Neural cell (in vitro differentiated cells): ENCODE measurements around the gene PIK3R4. TPM values are rescaled to one million over a fixed set of nuclear protein-coding genes. Genes with fewer than 3 reads are reported as not detected.

Experiments used
- H2AFZ ChIP-seq: fragments of 200-600, 300-800 bp; sonication (generic), shearing (Covaris generic); 2 replicates; pipeline ENCODE4 v1.6.0; 2014; ENCODE audit warnings: low read depth, mild to moderate bottlenecking, antibody characterized with exemption, low read length, moderate library complexity
- H3F3A ChIP-seq: fragments of 200-600 bp; shearing (Covaris generic); 2 replicates; pipeline ENCODE4 v1.6.1; 2016; ENCODE audit warnings: mild to moderate bottlenecking, moderate library complexity, mixed read lengths, antibody characterized with exemption, low read length; ENCODE audit not compliant: insufficient read depth, poor library complexity, severe bottlenecking
- H3K27ac ChIP-seq: fragments of 200-600, 300-800 bp; sonication (generic), shearing (Covaris generic); 2 replicates; pipeline ENCODE4 v1.5.1; 2014; ENCODE audit warnings: mild to moderate bottlenecking, low read length, moderate library complexity
- H3K27me3 ChIP-seq: fragments of 300-800, 200-600 bp; sonication (generic), shearing (Covaris generic); 2 replicates; pipeline ENCODE4 v1.6.0; 2014; ENCODE audit warnings: mild to moderate bottlenecking, low read depth, low read length, moderate library complexity; ENCODE audit not compliant: insufficient read depth
- H3K36me3 ChIP-seq: fragments of 300-800, 200-600 bp; sonication (generic), shearing (Covaris generic); 2 replicates; pipeline ENCODE4 v1.5.1; 2014; ENCODE audit warnings: mild to moderate bottlenecking, antibody characterized with exemption, low read length, moderate library complexity; ENCODE audit not compliant: insufficient read depth
- H3K4me2 ChIP-seq: fragments of 300-800, 200-600 bp; sonication (generic), shearing (Covaris generic); 2 replicates; pipeline ENCODE4 v1.6.0; 2014; ENCODE audit warnings: mild to moderate bottlenecking, low read length
- H3K4me3 ChIP-seq: fragments of 300-800, 200-600 bp; sonication (generic), shearing (Covaris generic); 2 replicates; pipeline ENCODE4 v1.5.1; 2014; ENCODE audit warnings: mild to moderate bottlenecking, low read length, moderate library complexity
- H3K79me2 ChIP-seq: fragments of 200-600 bp; shearing (Covaris generic); replicated peaks from 2 replicates; pipeline ENCODE4 v1.6.0; 2014; ENCODE audit warnings: mild to moderate bottlenecking, low read length, moderate library complexity; ENCODE audit not compliant: insufficient read depth
- H3K9ac ChIP-seq: fragments of 300-800, 200-600 bp; sonication (generic), shearing (Covaris generic); 2 replicates; pipeline ENCODE4 v1.6.1; 2016; ENCODE audit warnings: mild to moderate bottlenecking, low read length, mixed read lengths
- H3K9me2 ChIP-seq: fragments of 200-600 bp; shearing (Covaris generic); 2 replicates; pipeline ENCODE4 v1.6.1; 2016; ENCODE audit warnings: mild to moderate bottlenecking, low read length, mixed read lengths; ENCODE audit not compliant: insufficient read depth
- H3K9me3 ChIP-seq: fragments of 200-600, 300-800 bp; sonication (generic), shearing (Covaris generic); 2 replicates; pipeline ENCODE4 v1.6.1; 2016; ENCODE audit warnings: mild to moderate bottlenecking, mixed run types, low read length, moderate library complexity, mixed read lengths
- H4K20me1 ChIP-seq: fragments of 200-600 bp; shearing (Covaris generic); 2 replicates; pipeline ENCODE4 v1.6.1; 2016; ENCODE audit warnings: mild to moderate bottlenecking, mixed run types; ENCODE audit not compliant: insufficient read depth
- CTCF ChIP-seq: fragments of 450-650 bp; IDR thresholded peaks from 2 replicates; pipeline ENCODE4 v1.5.1; 2014; ENCODE audit warnings: antibody characterized with exemption, mild to moderate bottlenecking, moderate library complexity; ENCODE audit not compliant: poor library complexity, severe bottlenecking
- EP300 ChIP-seq: fragments of 450-650 bp; conservative IDR thresholded peaks from 2 replicates; pipeline ENCODE4 v1.6.1; 2014; ENCODE audit warnings: antibody characterized with exemption, mild to moderate bottlenecking, moderate library complexity; ENCODE audit not compliant: poor library complexity, severe bottlenecking
- EZH2 ChIP-seq: fragments of 200-600, 300-800 bp; shearing (Covaris generic), sonication (generic); IDR thresholded peaks from 2 replicates; pipeline ENCODE4 v1.6.1; 2014; ENCODE audit warnings: antibody characterized with exemption, low read length, borderline replicate concordance, mild to moderate bottlenecking; ENCODE audit not compliant: insufficient read depth, poor library complexity, severe bottlenecking
- MXI1 ChIP-seq: fragments of 450-650 bp; conservative IDR thresholded peaks from 2 replicates; pipeline ENCODE4 v1.6.1; 2014; ENCODE audit warnings: antibody characterized with exemption, mild to moderate bottlenecking; ENCODE audit not compliant: poor library complexity, severe bottlenecking
- POLR2AphosphoS5 ChIP-seq: IDR thresholded peaks from 2 replicates; pipeline ENCODE4 v1.6.1; 2012
- RAD21 ChIP-seq: fragments of 450-650 bp; conservative IDR thresholded peaks from 2 replicates; pipeline ENCODE4 v1.6.1; 2014; ENCODE audit warnings: antibody characterized with exemption, mild to moderate bottlenecking, moderate library complexity
- SMC3 ChIP-seq: fragments of 450-650 bp; conservative IDR thresholded peaks from 2 replicates; pipeline ENCODE4 v1.6.1; 2014; ENCODE audit warnings: antibody characterized with exemption, mild to moderate bottlenecking, moderate library complexity; ENCODE audit not compliant: poor library complexity
- TAF1 ChIP-seq: IDR thresholded peaks from 2 replicates; pipeline ENCODE4 v1.6.1; 2012; ENCODE audit warnings: low read depth
- polyA plus RNA-seq: library from polyadenylated mRNA; depleted of rRNA; stranded (reverse); fragments of >200 nt; gene quantifications from 2 replicates; pipeline ENCODE4 v1.2.3, GENCODE V29; 2014
- TF ChIP-seq, protein P1 (sequence below): IDR thresholded peaks from 2 replicates; pipeline ENCODE4 v1.6.1; 2012; ENCODE audit warnings: borderline replicate concordance

PIK3R4 gene
- polyA plus RNA-seq, 1 donor from 2014 or later: 18.3 TPM

GRCh38 chr3:130686833-130687232, 59.8 kb downstream of the PIK3R4 start:
- Histone ChIP-seq H3K4me3 (no peak overlapping the region), H3K9me2 (no peaks in the 10 kb centered on the region), H3K9ac (no peak overlapping the region), H4K20me1 (no peaks in the 10 kb centered on the region), H3K36me3 (peaks cover 10% of the 10 kb centered on the region), H2AFZ (no peak overlapping the region), H3K27ac (no peak overlapping the region), H3F3A (no peaks in the 10 kb centered on the region), H3K27me3 (no peaks in the 10 kb centered on the region), H3K79me2 (no peaks in the 10 kb centered on the region), H3K9me3 (no peaks in the 10 kb centered on the region), H3K4me2 (no peak overlapping the region)
- TF ChIP-seq EZH2 (no peak), TAF1 (no peak), EP300 (no peak), RAD21 (no peak), MXI1 (no peak), CTCF (no peak), SMC3 (no peak), POLR2AphosphoS5 (no peak)
- TF ChIP-seq, protein P1, sequence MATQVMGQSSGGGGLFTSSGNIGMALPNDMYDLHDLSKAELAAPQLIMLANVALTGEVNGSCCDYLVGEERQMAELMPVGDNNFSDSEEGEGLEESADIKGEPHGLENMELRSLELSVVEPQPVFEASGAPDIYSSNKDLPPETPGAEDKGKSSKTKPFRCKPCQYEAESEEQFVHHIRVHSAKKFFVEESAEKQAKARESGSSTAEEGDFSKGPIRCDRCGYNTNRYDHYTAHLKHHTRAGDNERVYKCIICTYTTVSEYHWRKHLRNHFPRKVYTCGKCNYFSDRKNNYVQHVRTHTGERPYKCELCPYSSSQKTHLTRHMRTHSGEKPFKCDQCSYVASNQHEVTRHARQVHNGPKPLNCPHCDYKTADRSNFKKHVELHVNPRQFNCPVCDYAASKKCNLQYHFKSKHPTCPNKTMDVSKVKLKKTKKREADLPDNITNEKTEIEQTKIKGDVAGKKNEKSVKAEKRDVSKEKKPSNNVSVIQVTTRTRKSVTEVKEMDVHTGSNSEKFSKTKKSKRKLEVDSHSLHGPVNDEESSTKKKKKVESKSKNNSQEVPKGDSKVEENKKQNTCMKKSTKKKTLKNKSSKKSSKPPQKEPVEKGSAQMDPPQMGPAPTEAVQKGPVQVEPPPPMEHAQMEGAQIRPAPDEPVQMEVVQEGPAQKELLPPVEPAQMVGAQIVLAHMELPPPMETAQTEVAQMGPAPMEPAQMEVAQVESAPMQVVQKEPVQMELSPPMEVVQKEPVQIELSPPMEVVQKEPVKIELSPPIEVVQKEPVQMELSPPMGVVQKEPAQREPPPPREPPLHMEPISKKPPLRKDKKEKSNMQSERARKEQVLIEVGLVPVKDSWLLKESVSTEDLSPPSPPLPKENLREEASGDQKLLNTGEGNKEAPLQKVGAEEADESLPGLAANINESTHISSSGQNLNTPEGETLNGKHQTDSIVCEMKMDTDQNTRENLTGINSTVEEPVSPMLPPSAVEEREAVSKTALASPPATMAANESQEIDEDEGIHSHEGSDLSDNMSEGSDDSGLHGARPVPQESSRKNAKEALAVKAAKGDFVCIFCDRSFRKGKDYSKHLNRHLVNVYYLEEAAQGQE: no peak

GRCh38 chr3:130682131-130682530, 64.5 kb downstream of the PIK3R4 start:
- no peaks in the 10 kb centered on the region for H3K27me3 ChIP-seq
- peaks cover 15% of the 10 kb centered on the region for H3K36me3 ChIP-seq
- H3K9me2 ChIP-seq: no peaks in the 10 kb centered on the region
- H3K4me2 ChIP-seq: no peak overlapping the region
- H3K4me3 ChIP-seq: no peak overlapping the region
- H4K20me1 ChIP-seq: no peaks in the 10 kb centered on the region
- TF ChIP-seq CTCF: no peak
- no peak for TF ChIP-seq MXI1
- TF ChIP-seq EP300: no peak
- no peak for TF ChIP-seq EZH2
- no peak for TF ChIP-seq TAF1
- TF ChIP-seq SMC3: no peak
- no peaks in the 10 kb centered on the region for H3K9me3 ChIP-seq
- H3K79me2 ChIP-seq: no peaks in the 10 kb centered on the region
- no peak overlapping the region for H3K9ac ChIP-seq
- no peak overlapping the region for H3K27ac ChIP-seq
- H2AFZ ChIP-seq: no peak overlapping the region
- H3F3A ChIP-seq: no peaks in the 10 kb centered on the region
